GM18858 (cell line): ENCODE measurements around the gene HOXA9.

Experiments
- ATAC-seq: cut with Tn5 transposase; IDR thresholded peaks from one replicate; pipeline ENCODE4 v1.9.1; 2021; ENCODE audit not compliant: unreplicated experiment

Gene HOXA9

DNA sequence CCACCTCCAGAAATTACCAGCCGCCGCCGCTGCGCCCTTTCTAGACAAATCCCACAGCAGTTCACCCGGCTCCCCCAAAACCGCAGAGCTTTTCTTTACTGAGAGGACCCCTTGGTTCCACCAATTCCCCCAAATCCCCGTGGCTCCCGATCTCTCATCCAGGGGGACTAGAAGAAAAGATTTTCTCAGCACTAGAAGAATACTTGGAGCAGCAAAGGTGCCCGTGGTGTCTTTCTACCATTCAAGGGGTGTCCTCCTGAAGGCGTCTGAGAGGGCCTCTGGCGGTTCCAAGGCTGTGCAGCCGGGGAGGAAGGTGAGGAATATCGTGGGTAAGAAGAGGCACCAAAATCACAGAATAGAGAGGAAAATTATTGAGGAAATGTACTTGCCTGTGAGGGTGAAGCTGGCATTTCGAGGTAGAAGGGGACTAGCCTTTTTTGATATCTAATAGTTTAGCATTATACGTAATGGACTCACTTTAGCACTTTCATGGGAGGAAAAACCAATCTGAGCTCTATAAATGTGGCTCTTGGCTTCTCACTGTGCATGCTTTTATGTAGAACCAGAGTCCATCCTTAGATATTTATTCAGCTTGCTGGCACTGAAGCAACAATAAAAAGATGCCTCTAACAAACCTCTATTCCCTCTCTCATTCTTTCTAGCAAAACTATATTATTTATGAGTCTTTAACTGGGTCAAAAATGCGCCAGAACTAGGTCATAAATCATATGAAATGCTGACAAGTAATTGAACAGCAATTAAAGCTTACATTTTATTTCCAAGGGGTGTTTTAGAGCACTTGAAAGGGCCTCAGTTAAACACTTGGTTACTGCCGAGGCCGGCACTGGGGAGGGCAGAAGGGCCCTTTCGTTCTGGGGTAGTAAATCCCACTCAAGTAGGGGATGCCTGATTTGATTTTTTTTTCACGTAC is 49.0 kb downstream of the HOXA9 start:
- no peak for ATAC-seq

DNA sequence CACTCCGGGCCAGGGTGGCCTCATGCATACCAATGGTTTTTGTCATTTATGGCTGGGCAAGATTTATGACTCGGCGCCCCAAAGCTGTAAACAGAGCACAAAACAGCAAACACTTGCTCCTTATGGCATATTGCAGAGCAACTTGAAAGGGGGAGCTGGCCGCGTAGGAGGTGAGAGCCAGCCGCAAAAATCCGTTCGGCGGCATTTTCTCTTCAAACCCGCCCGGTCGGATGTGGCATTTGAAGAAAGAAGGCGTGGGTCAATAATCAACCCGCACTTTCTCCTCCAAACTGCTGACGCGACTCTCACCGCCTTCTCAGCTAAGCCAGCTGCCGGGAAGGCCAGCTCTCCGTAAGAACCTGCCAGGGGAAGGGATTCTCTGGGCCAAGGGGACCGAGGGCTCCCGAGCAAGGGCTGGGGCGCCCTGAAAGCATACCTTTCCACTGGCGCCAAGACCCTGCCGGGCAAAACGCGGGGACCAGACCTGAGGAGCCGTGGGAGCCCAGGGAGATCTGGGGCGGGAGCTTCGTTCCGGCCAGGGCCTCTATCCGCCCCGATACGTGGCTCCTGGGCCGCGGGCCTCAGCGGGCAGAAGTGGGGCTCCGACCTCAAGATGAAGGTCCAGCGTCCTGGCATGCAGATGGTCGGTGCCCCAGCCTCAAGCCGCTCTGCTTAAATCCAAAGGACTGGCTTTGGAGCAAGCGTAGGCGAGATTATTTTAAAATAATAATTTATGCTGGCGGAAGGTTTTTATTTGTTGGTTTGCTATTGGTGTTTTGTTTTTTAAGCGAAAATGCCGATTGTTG is 49.9 kb downstream of the HOXA9 start:
- ATAC-seq = no peak

DNA sequence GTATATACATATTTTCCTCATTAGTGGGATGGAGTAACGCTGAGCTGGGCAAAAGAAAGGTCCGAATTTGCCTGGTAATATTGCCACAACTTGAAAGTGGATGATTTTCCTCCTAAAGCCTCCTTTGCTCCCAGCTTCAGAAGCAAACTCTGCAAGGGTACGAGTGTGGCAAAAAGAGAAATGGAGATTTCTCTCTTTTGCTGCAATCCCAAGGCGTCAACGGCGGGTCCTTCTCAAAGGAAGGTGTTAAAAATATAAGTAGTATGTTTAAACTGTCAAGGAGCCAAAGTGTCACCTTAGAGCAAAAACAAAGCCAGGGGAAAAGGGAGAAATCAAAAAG is 50.5 kb downstream of the HOXA9 start:
- no peak for ATAC-seq

DNA sequence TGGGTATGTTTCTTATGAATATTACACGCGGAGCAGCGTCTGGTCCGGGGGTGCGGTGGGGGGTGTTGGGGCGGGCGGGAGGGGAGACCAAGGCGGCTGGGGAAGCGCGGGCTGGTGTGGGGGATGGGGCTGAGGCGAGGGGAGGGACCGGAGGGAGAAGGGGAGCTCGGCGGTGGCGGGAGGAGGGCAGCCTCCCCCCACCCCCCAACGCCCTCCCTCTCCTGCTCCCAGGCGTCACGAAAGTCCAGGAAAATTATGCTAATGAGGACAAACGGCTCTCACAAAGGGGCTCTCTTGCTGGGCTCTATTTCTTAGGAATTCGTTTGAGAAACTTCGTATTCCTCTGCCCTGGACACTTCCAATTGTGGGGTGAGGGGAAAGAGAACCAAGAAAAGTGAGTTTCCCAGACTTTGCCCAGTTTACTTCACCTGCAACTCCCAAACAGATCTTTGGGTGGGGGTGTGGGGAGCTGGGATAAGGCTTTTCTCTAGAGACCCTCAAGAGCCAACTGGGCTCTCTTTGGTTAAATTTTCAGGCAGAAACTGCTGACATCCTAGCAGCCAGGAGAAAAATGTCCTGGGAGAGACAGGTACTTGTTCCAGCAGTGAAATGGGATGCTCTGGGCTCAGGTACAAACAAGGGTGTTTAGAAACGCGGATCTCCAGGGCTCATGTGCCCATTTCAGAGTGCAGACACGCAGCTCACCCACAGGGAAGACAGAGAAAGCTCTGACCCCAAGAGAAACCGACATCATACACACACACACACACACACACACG is 51.2 kb downstream of the HOXA9 start:
- ATAC-seq = no peak

DNA sequence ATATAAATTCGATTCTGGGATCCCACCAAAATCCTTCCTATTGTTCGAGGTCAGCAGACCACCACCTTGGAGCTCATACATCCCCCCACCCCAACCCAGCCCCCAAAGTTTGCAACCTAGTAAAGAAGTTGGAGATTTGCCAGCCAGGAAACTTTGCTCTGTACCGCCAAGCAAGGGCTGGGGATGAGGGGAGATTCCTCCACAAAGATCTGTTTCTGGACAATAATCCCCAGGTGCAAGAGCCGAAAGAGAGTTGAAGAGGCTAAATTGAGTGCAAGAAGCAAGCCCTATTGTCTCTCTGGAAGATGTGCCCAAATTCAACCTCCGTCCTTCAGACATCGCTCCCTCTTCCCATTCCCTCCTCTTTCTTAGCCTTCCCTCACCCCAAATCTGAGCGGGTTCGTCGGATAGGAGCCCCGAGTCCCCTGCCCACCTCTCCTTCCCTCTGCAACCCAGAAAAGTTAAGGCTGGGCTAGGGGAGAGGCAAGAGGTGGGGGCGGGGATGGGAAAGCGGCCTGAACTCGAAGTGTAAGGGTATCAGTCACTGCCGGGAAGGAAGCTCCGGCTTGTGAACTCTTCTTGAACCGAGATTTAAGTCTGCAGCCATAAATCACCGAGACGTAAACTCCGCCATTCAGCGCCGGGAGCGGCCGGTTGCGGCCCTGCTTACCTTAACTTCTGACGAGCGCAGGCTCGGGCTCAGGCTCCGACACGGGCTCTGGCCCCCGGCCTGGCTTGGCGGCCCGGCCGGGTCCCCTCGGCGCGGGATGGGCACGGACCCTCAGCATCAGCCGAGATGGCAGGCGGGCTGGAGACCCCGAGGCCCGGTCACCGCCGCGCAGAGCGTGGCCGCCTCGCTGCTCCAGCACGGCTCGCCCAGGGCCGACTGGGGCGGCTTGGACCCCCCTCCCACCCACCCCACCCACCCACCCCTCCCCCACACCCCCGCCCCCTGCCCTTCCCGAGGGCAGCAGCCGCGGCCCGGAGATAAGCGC is 52.1 kb downstream of the HOXA9 start:
- no peak for ATAC-seq
